PC-9 (cell line): ENCODE measurements around the gene CHST3.

Experiments used
- EZH2 ChIP-seq: fragments of 200-600 bp; sonication (generic); IDR thresholded peaks from 2 replicates; pipeline ENCODE4 v1.8.0; 2017; ENCODE audit warnings: antibody characterized with exemption, low read depth
- TF ChIP-seq, protein P1 (sequence below): fragments of 200-600 bp; sonication (generic); conservative IDR thresholded peaks from 2 replicates; pipeline ENCODE4 v1.6.1; 2017; ENCODE audit warnings: mixed run types, antibody characterized with exemption, mild to moderate bottlenecking, moderate library complexity

DNA sequence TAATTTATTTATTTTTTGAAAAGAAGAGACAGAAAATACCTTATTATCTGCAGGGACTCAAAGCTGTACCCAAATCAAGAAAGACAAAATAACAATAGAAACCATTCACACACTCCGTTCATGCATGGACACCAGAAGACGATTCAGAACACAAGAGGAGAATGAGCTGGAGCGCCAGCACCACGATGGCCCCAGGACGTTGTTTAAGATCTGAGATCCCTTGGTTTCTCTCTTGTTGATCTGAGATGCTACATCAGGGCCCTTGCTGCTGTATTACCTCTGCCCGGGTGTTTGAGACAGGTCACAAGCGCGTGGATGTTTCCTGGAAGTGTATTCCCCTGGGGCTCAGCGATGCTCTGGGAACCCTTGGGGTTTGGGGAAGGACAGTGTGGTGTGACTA is 46.8 kb downstream of the CHST3 start:
- TF ChIP-seq, protein P1, sequence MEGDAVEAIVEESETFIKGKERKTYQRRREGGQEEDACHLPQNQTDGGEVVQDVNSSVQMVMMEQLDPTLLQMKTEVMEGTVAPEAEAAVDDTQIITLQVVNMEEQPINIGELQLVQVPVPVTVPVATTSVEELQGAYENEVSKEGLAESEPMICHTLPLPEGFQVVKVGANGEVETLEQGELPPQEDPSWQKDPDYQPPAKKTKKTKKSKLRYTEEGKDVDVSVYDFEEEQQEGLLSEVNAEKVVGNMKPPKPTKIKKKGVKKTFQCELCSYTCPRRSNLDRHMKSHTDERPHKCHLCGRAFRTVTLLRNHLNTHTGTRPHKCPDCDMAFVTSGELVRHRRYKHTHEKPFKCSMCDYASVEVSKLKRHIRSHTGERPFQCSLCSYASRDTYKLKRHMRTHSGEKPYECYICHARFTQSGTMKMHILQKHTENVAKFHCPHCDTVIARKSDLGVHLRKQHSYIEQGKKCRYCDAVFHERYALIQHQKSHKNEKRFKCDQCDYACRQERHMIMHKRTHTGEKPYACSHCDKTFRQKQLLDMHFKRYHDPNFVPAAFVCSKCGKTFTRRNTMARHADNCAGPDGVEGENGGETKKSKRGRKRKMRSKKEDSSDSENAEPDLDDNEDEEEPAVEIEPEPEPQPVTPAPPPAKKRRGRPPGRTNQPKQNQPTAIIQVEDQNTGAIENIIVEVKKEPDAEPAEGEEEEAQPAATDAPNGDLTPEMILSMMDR = no peak
- TF ChIP-seq EZH2 = no peak
